ENCODE results near the gene GABBR1. TPM values are rescaled to one million over a fixed set of nuclear protein-coding genes. Genes with fewer than 3 reads are reported as not detected.
A peak's percentile ranks its signal among the peaks of the same experiment; 100 is the strongest.

GABBR1 gene
- total RNA-seq, 4 donors from 2014 or later: 4.7 to 92.4 (median 16.9) TPM

DNA sequence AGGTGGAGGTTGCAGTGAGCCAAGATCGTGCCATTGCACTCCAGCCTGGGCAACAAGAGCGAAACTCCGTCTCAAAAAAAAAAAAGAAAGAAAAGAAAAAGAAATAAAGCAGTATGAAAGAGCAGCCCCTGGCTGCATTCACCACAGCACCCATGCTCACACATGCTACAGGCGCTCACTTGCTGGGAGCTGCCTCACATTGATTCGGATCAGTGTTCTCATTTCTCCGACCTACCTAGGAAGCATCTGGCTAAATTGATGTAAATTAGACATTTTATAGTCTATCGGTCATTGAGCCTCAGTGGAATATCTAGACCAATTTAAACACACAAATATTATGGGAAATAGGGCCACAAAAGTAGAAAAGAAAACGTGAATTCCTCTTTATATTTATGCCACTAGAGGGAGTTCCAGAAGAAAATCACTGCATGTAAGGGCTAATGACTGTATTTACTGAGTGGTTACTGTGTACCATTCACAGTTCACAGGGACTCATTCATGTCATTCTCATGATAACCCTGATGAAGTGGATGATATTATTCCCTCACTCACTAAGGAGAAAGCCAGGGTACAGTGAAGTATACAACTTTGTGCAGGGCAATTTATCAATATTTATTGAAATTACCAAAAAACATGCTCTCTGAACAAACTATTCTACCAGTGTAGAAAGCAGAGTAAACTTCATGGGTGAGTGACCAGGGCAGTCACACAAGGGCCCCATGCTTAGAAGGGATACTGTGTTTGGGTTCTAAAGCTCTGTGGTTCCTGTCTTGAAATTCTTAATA is 18.6 kb upstream of the GABBR1 start:
- DNase-seq: no peak
- no peak overlapping the region for H3K27ac ChIP-seq
- no peaks in the 10 kb centered on the region for H3K9me3 ChIP-seq
- H3K36me3 ChIP-seq: no peaks in the 10 kb centered on the region
- H3K4me3 ChIP-seq: no peak overlapping the region
- H3K27me3 ChIP-seq: no peaks in the 10 kb centered on the region
- TF ChIP-seq, protein P1, sequence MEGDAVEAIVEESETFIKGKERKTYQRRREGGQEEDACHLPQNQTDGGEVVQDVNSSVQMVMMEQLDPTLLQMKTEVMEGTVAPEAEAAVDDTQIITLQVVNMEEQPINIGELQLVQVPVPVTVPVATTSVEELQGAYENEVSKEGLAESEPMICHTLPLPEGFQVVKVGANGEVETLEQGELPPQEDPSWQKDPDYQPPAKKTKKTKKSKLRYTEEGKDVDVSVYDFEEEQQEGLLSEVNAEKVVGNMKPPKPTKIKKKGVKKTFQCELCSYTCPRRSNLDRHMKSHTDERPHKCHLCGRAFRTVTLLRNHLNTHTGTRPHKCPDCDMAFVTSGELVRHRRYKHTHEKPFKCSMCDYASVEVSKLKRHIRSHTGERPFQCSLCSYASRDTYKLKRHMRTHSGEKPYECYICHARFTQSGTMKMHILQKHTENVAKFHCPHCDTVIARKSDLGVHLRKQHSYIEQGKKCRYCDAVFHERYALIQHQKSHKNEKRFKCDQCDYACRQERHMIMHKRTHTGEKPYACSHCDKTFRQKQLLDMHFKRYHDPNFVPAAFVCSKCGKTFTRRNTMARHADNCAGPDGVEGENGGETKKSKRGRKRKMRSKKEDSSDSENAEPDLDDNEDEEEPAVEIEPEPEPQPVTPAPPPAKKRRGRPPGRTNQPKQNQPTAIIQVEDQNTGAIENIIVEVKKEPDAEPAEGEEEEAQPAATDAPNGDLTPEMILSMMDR (IDR thresholded peaks at IDR 0.05): peak; percentile 34 to 68 (median 62)
- TF ChIP-seq POLR2A (IDR thresholded peaks at IDR 0.05): no peak
- H3K4me1 ChIP-seq: peaks cover 0 to 11% (median 0%) of the 10 kb centered on the region in 4 donors

DNA sequence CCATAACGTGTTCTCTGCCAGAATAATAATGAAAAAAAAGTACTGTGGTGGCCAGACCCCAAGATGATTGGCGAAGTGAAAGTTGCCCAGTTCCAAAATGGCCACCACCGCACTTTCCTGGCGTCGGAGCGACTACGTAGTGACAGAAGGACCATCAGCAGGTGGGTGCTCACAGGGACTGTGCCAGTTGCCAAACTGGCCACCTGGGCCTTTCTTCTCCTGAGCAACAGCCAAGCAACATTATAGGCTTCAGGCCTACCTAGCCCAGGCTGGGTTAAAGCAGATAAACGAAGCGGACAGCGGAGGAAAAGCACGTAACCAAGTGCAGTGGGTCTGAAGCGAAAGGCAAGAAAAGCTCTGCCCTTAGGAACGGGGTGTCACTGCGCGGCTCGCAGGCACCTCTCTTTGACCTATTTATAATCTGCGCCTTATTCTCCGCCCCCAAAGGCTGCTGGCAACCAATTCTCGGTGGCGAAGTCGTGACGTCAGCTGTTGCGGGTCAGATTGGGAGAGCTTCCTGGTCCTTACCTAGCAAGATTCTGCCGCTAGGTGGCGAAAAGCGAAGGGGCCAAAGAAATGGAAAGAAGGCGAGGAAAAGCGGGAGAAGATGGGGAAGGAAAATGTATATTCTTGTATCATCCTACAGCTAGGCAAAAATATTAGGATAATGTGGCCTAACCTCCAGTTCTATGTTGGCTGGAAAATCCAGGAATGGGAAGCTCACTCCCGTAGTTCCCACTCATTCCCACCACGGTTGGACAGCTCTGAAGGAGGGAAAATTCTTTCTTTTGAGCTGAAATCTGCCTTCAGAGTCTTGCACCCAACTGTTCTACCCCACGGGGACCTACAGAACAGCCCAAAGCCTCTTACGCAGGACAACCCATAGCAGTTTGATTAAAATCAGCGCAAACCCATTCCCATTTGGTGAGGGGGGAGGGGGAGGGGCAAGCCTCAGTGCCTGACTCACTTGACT is 17.0 kb upstream of the GABBR1 start:
- peak; percentile 97 to 100 (median 100) for DNase-seq
- no peaks in the 10 kb centered on the region for H3K9me3 ChIP-seq
- H3K36me3 ChIP-seq: no peaks in the 10 kb centered on the region
- peak; percentile 83 to 92 for TF ChIP-seq POLR2A (IDR thresholded peaks at IDR 0.05)
- TF ChIP-seq, protein P1 (IDR thresholded peaks at IDR 0.05): peak; percentile 93 to 97 (median 94)
- H3K27ac ChIP-seq: peak overlapping the region; percentile 94 to 98 (median 94)
- peak overlapping the region; percentile 55 to 74 (median 62) for H3K4me3 ChIP-seq
- no peaks in the 10 kb centered on the region for H3K27me3 ChIP-seq
- peaks cover 0 to 11% (median 0%) of the 10 kb centered on the region in 4 donors for H3K4me1 ChIP-seq

DNA sequence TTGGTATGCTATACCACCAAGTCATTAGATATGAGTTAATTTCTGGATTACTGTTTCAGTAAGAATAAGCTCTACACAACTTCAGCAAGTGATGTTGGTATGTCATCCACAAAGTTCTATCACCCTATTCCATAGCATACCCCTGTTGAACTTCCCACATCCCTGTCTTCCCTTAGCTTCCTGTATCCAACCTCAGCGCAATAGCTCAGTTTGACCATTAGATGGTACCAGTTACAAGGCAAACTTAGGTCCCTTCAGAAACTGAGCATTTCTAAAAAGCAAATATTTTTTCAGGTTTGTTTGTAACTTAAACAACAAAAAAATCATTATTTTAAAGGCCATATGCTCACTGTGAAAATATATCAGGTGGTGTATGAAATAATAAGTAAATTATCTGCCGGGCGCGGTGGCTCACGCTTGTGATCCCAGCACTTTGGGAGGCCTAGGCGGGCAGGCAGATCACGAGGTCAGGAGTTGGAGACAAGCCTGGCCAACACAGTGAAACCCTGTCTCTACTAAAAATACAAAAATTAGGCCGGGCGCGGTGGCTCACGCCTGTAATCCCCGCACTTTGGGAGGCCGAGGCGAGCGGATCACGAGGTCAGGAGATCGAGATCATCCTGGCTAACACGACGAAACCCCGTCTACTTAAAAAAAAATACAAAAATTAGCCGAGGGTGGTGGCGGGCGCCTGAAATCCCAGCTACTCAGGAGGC is 15.1 kb upstream of the GABBR1 start:
- no peak overlapping the region for H3K27ac ChIP-seq
- H3K4me3 ChIP-seq: no peak overlapping the region
- no peaks in the 10 kb centered on the region for H3K36me3 ChIP-seq
- no peak for DNase-seq
- H3K9me3 ChIP-seq: no peaks in the 10 kb centered on the region
- peaks cover 0 to 11% (median 0%) of the 10 kb centered on the region in 4 donors for H3K4me1 ChIP-seq
- H3K27me3 ChIP-seq: no peaks in the 10 kb centered on the region
- TF ChIP-seq, protein P1 (IDR thresholded peaks at IDR 0.05): peak in 5 of 6 experiments; percentile 10 to 51 (median 41)
- no peak for TF ChIP-seq POLR2A (IDR thresholded peaks at IDR 0.05)

DNA sequence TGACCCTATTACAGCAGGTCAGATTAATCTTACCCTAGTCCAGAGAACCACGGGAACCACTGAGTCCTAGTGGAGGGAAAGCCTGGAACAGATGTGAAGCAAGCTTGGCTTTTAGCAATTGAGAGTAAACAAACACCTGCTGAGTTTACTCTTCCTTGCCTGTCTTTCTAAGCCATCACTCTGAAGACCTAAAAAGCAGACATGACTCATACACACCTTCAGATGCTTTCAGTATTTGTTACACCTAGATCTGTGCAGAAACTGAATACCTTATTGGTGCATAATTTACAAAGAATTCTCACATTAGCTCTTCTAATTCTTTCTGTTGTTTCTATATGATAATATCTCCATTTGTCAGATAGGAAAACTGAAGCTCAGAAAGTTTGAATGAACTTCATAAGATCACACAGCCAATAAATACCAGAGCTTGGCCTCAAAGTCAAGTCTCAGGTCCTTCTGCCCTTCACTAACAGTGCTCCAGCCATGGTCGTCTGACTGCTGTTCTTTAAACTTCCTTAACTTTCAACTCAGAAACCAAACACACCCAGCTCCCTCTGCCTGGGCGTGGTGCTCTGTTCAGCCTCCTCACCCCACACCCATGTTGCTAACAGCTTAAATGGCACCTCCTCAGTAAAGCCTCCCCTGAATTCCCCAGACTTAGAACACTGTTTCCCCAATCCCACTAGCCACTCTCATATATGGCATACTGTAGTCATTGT is 8.6 kb upstream of the GABBR1 start:
- Histone ChIP-seq H3K4me3 (no peak overlapping the region), H3K36me3 (no peaks in the 10 kb centered on the region), H3K27me3 (no peaks in the 10 kb centered on the region), H3K9me3 (no peaks in the 10 kb centered on the region), H3K4me1 (no peaks in the 10 kb centered on the region), H3K27ac (no peak overlapping the region)
- DNase-seq: peak in 1 of 3 donors; percentile 60
- TF ChIP-seq, protein P1 (IDR thresholded peaks at IDR 0.05): no peak
- no peak for TF ChIP-seq POLR2A (IDR thresholded peaks at IDR 0.05)
